ENCODE measurements around the gene DOK3. TPM values are rescaled to one million over a fixed set of nuclear protein-coding genes. Genes with fewer than 3 reads are reported as not detected.
A peak's percentile ranks its signal among the peaks of the same experiment; 100 is the strongest.

The DOK3 gene
- total and polyA plus RNA-seq, 2 donors (not counting 1 experiment from before 2014, with no cell fraction given) = 103 to 115 TPM

DNA sequence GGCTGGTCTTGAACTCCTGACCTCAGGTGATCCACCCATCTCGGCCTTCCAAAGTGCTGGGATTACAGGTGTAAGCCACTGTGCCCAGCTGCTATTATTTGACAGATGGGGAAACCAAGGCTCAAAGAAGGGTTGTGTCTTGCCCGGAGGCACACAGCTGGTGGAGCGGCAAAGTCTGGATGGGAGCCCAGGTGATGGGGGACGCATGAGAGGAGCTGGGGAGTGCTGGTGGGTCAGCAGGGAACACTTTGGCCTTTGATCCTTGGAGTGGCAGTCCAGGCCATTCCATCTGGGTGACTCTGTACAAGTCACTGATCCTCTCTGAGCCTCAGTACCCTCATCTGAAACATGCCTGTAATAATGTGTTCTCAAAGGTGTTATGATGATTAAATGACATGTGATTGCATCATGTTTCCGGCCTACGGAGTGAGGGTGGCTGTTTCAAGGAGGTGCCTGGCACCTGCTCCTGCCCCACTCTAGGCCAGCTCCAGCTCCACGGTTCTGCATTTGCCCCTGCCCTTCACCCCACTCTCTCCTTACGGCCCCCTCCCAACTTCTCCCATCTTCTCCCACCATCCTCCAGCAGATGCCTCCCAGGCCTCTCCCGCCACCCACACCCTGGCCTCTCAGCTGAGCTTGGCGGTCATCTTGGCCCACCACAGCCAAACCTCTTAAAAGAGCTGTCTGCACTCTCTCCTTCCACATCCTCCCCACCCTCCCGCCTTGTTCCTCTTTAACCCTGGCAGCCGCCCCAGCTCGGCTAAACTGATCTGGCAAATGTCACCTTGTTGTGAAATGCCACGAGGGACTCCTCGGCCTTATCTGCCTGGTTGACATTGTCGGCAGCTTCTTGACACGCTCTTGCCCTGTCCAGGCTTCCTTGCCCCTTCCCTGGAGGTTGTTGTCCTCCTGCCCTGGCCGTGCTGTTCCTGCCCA, 30.6 kb downstream of the DOK3 start:
- intact Hi-C loops (cut with micrococcal nuclease) = no loop called here
- Histone ChIP-seq H3K4me3 (ENCODE audit: control extremely low read depth in 1 of 5, extremely low read depth in 1 of 5, insufficient read depth in 1 of 5, low read depth in 2 of 5, low read length in 4 of 5) (no peak overlapping the region), H4K20me1 (ENCODE audit: control insufficient read depth, insufficient read depth, low read length, poor library complexity, severe bottlenecking) (no peaks in the 10 kb centered on the region), H3K9ac (ENCODE audit: low read length) (no peak overlapping the region), H3K27me3 (replicated peaks in 1 of 4; ENCODE audit: control extremely low read depth in 1 of 4, control insufficient read depth in 3 of 4, insufficient read depth in 4 of 4, low read length in 3 of 4) (peaks cover 0 to 5% (median 1%) of the 10 kb centered on the region in 4 experiments), H3K4me1 (ENCODE audit: control insufficient read depth in 2 of 2, insufficient read depth in 2 of 2, low read length in 2 of 2) (peaks cover 14 to 25% of the 10 kb centered on the region in 2 donors), H2AFZ (ENCODE audit: insufficient read depth, low read depth, low read length, poor library complexity, severe bottlenecking) (peak overlapping the region; percentile 45), H3K9me3 (ENCODE audit: control extremely low read depth in 1 of 3, control insufficient read depth in 2 of 3, insufficient read depth in 1 of 3, low read length in 2 of 3) (no peaks in the 10 kb centered on the region), H3K36me3 (replicated peaks in 1 of 2; ENCODE audit: control extremely low read depth in 1 of 2, control insufficient read depth in 1 of 2, extremely low read depth in 1 of 2, insufficient read depth in 2 of 2, low read length in 1 of 2) (no peaks in the 10 kb centered on the region), H3K4me2 (replicated peaks; ENCODE audit: low read depth, low read length, poor library complexity, severe bottlenecking) (peak overlapping the region; percentile 19), H3K79me2 (ENCODE audit: control insufficient read depth, insufficient read depth, low read length) (no peaks in the 10 kb centered on the region), H3K27ac (ENCODE audit: low read length in 2 of 2) (peak overlapping the region in 1 of 2 donors; percentile 3)
- Mint-ChIP-seq H3K9me3 (ENCODE audit: insufficient read depth) (no peaks in the 10 kb centered on the region), H3K4me1 (peaks cover 30% of the 10 kb centered on the region), H3K27ac (peak overlapping the region; percentile 81), H3K27me3 (peaks cover 4% of the 10 kb centered on the region), H3K4me3 (peak overlapping the region; percentile 34)
- peak; percentile 56 for DNase-seq
- WGBS (ENCODE audit: insufficient coverage) = 38% methylated on average over 16 of the region's 18 CpGs
- peak; percentile 62 for ATAC-seq (ENCODE audit: low read depth)
- CTCF ChIA-PET = interaction anchor here (0.6 to 2.7 kb wide), 6 partner anchors 22 to 145 kb away, joined by 3 to 12 read pairs (median 6); no protein-coding TSS in a partner anchor
- TF ChIP-seq, protein P1, sequence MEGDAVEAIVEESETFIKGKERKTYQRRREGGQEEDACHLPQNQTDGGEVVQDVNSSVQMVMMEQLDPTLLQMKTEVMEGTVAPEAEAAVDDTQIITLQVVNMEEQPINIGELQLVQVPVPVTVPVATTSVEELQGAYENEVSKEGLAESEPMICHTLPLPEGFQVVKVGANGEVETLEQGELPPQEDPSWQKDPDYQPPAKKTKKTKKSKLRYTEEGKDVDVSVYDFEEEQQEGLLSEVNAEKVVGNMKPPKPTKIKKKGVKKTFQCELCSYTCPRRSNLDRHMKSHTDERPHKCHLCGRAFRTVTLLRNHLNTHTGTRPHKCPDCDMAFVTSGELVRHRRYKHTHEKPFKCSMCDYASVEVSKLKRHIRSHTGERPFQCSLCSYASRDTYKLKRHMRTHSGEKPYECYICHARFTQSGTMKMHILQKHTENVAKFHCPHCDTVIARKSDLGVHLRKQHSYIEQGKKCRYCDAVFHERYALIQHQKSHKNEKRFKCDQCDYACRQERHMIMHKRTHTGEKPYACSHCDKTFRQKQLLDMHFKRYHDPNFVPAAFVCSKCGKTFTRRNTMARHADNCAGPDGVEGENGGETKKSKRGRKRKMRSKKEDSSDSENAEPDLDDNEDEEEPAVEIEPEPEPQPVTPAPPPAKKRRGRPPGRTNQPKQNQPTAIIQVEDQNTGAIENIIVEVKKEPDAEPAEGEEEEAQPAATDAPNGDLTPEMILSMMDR (IDR thresholded peaks at IDR 0.05) = no peak
- no peak for TF ChIP-seq EZH2 (IDR thresholded peaks at IDR 0.05; ENCODE audit: borderline replicate concordance, insufficient read depth, low read depth, low read length, poor library complexity, severe bottlenecking)
- POLR2A ChIA-PET = interaction anchor here (1.0 kb wide), 1 partner anchor 31 kb away, joined by 3 read pairs; the partner anchor contains the start of gene DOK3
